ENCODE results near the gene ATAD3B. TPM values are rescaled to one million over a fixed set of nuclear protein-coding genes. Genes with fewer than 3 reads are reported as not detected.
"Not testable (repeated sequence)": the region's sequence is repeated elsewhere in the genome, so short reads cannot be mapped to it uniquely, and the experiment has no call there.

The ATAD3B gene
- total RNA-seq, 1 donor from 2014 or later, result 34.9 TPM

DNA sequence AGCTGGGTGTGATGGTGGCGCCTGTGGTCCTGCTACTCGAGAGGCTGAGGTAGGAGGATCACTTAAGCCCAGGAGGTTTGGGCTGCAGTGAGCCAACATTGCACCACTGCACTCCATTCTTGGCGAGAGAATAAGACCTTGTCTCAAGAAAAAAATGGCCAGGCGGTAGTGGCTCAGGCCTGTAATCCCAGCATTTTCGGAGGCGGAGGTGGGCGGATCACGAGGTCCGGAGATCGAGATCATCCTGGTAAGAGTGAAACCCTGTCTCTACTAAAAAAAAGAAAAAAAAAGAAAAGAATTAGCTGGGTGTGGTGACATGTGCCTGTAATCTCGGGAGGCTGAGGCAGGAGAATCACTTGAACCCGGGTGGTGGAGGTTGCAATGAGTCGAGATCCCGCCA, 11.3 kb downstream of the ATAD3B start:
- Mint-ChIP-seq H3K27me3 (ENCODE audit: unreplicated experiment) (no peaks in the 10 kb centered on the region), H3K9me3 (ENCODE audit: unreplicated experiment) (peaks cover 5% of the 10 kb centered on the region)

DNA sequence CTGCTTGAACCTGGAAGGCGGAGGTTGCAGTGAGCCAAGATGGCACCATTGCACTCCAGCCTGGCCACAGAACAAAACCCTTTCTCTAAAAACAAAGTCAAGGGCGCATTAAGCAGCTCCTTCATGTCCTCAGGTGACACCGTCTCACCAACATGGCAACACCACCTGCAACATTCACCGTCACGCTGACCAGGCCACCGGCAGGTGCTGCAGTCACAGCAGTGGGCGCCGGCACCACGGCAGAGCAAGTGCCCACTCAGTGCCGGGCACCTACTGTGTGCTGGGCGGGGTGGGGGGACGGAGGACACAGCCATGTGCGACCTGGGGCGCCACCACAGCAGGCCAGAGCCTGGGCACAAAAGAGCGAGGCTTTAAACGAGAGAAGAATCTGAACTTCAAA, 12.1 kb downstream of the ATAD3B start:
- peaks cover 4% of the 10 kb centered on the region for H3K36me3 Mint-ChIP-seq (ENCODE audit: unreplicated experiment)
- H3K27ac Mint-ChIP-seq (ENCODE audit: unreplicated experiment), result no peak overlapping the region
- peaks cover 5% of the 10 kb centered on the region for H3K9me3 Mint-ChIP-seq (ENCODE audit: unreplicated experiment)
- TF ChIP-seq, protein P1, sequence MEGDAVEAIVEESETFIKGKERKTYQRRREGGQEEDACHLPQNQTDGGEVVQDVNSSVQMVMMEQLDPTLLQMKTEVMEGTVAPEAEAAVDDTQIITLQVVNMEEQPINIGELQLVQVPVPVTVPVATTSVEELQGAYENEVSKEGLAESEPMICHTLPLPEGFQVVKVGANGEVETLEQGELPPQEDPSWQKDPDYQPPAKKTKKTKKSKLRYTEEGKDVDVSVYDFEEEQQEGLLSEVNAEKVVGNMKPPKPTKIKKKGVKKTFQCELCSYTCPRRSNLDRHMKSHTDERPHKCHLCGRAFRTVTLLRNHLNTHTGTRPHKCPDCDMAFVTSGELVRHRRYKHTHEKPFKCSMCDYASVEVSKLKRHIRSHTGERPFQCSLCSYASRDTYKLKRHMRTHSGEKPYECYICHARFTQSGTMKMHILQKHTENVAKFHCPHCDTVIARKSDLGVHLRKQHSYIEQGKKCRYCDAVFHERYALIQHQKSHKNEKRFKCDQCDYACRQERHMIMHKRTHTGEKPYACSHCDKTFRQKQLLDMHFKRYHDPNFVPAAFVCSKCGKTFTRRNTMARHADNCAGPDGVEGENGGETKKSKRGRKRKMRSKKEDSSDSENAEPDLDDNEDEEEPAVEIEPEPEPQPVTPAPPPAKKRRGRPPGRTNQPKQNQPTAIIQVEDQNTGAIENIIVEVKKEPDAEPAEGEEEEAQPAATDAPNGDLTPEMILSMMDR (IDR thresholded peaks at IDR 0.05; ENCODE audit: partially characterized antibody, unreplicated experiment), result no peak
- H3K4me1 Mint-ChIP-seq (ENCODE audit: low read depth, unreplicated experiment), result no peaks in the 10 kb centered on the region
- no peak overlapping the region for H3K4me3 Mint-ChIP-seq (ENCODE audit: unreplicated experiment)
- no peak for DNase-seq
- H3K27me3 Mint-ChIP-seq (ENCODE audit: unreplicated experiment), result no peaks in the 10 kb centered on the region

More for the DNA sequence above, 11.3 kb downstream of the ATAD3B start:
- Mint-ChIP-seq H3K4me1 (ENCODE audit: low read depth, unreplicated experiment) (no peaks in the 10 kb centered on the region), H3K36me3 (ENCODE audit: unreplicated experiment) (peaks cover 4% of the 10 kb centered on the region), H3K27ac (ENCODE audit: unreplicated experiment) (no peak overlapping the region), H3K4me3 (ENCODE audit: unreplicated experiment) (no peak overlapping the region)
- no peak for DNase-seq
- TF ChIP-seq, protein P1 (IDR thresholded peaks at IDR 0.05; ENCODE audit: partially characterized antibody, unreplicated experiment), result no peak

DNA sequence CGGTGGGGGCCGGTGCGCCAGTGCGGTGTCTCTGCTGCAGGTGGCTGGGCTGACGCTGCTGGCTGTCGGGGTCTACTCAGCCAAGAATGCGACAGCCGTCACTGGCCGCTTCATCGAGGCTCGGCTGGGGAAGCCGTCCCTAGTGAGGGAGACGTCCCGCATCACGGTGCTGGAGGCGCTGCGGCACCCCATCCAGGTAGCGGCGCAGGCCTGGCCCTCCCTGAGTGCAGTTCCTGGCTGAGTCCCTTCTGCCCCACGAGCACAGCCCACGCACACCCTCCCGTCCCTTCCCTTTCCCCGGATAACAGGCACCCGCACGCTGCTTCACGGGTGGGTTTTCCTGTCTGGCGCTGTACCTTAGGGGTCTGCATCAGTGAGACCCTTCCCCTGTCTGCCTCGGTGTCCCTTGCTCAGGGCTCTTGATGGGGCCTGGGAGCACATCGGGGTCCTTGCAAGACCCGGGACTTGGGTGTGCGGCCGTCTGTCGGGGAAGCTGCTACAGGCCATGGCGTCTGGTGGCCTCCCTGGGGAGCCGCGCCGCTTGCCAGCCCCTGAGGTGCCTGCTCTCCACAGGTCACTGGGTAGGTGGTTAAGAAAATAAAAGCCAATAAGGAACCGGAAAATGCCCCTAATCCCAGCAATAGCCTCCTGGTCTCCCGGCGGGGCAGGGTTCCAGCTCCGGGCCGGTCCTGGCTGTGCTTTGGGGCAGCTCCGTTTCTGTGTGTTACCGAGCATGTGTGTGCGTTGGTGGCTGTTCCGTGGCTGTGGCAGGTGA, 13.6 kb downstream of the ATAD3B start:
- not testable (repeated sequence) for H3K27me3 Mint-ChIP-seq (ENCODE audit: unreplicated experiment); H3K36me3 Mint-ChIP-seq (ENCODE audit: unreplicated experiment); DNase-seq; H3K4me1 Mint-ChIP-seq (ENCODE audit: low read depth, unreplicated experiment); H3K27ac Mint-ChIP-seq (ENCODE audit: unreplicated experiment); H3K4me3 Mint-ChIP-seq (ENCODE audit: unreplicated experiment); H3K9me3 Mint-ChIP-seq (ENCODE audit: unreplicated experiment)

DNA sequence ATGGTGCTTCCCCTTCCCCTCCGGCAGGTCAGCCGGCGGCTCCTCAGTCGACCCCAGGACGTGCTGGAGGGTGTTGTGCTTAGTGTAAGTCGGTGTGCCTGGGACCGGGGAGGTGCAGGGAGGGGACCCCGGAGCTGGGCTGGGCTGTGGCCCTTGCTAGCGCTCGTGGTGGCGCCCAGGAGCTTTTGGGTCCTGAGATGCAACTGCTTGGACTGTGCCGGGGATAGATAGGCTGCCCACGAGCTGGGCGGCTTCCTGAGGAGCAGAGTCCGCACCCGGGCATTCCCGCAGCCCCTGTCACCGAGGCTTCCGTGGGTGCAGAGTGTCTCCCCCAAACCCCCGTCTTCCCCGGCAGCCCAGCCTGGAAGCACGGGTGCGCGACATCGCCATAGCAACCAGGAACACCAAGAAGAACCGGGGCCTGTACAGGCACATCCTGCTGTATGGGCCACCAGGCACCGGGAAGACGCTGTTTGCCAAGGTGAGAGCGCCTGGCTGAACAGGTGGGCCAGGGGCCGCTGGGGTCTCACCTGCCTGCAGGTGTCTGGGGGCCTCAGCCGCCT, 14.3 kb downstream of the ATAD3B start:
- not testable (repeated sequence) for H3K27ac Mint-ChIP-seq (ENCODE audit: unreplicated experiment); H3K36me3 Mint-ChIP-seq (ENCODE audit: unreplicated experiment); H3K9me3 Mint-ChIP-seq (ENCODE audit: unreplicated experiment); DNase-seq; H3K27me3 Mint-ChIP-seq (ENCODE audit: unreplicated experiment); H3K4me3 Mint-ChIP-seq (ENCODE audit: unreplicated experiment); H3K4me1 Mint-ChIP-seq (ENCODE audit: low read depth, unreplicated experiment)

DNA sequence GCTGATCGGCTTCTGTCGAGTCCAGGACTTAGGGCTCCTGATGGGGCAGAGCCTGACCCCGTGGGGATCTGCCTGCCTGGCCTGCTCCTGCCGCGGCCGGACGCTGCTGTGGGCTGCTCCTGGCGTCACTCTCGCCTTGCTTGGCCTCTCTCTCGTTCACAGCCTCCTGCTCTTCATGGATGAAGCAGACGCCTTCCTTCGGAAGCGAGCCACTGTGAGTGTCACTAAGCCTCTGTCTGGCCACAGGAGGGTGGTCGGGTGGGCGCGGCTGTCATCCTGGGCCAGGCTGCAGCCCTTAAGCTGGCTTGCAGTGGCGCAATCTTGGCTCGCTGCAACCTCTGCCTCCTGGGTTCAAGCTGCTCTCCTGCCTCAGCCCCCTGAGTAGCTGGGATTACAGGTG, 16.1 kb downstream of the ATAD3B start:
- H3K4me3 Mint-ChIP-seq (ENCODE audit: unreplicated experiment), result no peak overlapping the region
- DNase-seq, result no peak
- no peaks in the 10 kb centered on the region for H3K9me3 Mint-ChIP-seq (ENCODE audit: unreplicated experiment)
- no peak overlapping the region for H3K27ac Mint-ChIP-seq (ENCODE audit: unreplicated experiment)
- H3K27me3 Mint-ChIP-seq (ENCODE audit: unreplicated experiment), result no peaks in the 10 kb centered on the region
- TF ChIP-seq, protein P1 (IDR thresholded peaks at IDR 0.05; ENCODE audit: partially characterized antibody, unreplicated experiment), result no peak
- no peaks in the 10 kb centered on the region for H3K4me1 Mint-ChIP-seq (ENCODE audit: low read depth, unreplicated experiment)
- H3K36me3 Mint-ChIP-seq (ENCODE audit: unreplicated experiment), result peaks cover 6% of the 10 kb centered on the region

DNA sequence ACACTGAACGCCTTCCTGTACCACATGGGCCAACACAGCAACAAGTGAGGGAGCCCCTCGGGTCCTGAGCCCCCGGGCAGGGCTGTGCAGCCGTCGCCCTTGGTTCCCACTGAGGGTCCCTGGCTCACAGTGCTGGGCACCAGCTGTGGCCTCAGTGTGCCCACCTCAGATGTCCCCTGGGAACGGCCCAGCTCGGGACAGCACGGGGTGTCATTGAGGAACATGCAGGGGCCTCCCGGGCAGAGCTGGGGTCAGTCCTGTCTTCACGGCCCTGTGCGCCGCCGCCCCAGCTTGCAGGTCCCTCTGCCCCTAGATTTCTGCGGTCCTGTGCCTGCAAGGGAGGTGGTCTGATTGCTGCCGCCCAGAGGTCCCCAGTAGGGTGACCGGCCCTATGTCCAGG, 17.7 kb downstream of the ATAD3B start:
- Mint-ChIP-seq H3K9me3 (ENCODE audit: unreplicated experiment) (peaks cover 2% of the 10 kb centered on the region), H3K27me3 (ENCODE audit: unreplicated experiment) (no peaks in the 10 kb centered on the region), H3K27ac (ENCODE audit: unreplicated experiment) (no peak overlapping the region), H3K4me1 (ENCODE audit: low read depth, unreplicated experiment) (no peaks in the 10 kb centered on the region), H3K36me3 (ENCODE audit: unreplicated experiment) (peaks cover 10% of the 10 kb centered on the region), H3K4me3 (ENCODE audit: unreplicated experiment) (no peak overlapping the region)
- TF ChIP-seq, protein P1 (IDR thresholded peaks at IDR 0.05; ENCODE audit: partially characterized antibody, unreplicated experiment), result no peak
- no peak for DNase-seq

Data from glutamatergic neuron (in vitro differentiated cells).